WI38 (cell line): ENCODE results near the gene SOCS4.

Experiments used
- H3K4me3 ChIP-seq: 2 replicates; pipeline ENCODE4 v1.5.1; 2011; ENCODE audit warnings: low read depth, mild to moderate bottlenecking, control low read depth, low read length
- TF ChIP-seq, protein P1 (sequence below): IDR thresholded peaks from 2 replicates; pipeline ENCODE4 v1.5.1; 2012; ENCODE audit warnings: low read depth, mild to moderate bottlenecking, control low read depth, low read length

The SOCS4 gene, protein sequence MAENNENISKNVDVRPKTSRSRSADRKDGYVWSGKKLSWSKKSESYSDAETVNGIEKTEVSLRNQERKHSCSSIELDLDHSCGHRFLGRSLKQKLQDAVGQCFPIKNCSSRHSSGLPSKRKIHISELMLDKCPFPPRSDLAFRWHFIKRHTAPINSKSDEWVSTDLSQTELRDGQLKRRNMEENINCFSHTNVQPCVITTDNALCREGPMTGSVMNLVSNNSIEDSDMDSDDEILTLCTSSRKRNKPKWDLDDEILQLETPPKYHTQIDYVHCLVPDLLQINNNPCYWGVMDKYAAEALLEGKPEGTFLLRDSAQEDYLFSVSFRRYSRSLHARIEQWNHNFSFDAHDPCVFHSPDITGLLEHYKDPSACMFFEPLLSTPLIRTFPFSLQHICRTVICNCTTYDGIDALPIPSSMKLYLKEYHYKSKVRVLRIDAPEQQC

DNA sequence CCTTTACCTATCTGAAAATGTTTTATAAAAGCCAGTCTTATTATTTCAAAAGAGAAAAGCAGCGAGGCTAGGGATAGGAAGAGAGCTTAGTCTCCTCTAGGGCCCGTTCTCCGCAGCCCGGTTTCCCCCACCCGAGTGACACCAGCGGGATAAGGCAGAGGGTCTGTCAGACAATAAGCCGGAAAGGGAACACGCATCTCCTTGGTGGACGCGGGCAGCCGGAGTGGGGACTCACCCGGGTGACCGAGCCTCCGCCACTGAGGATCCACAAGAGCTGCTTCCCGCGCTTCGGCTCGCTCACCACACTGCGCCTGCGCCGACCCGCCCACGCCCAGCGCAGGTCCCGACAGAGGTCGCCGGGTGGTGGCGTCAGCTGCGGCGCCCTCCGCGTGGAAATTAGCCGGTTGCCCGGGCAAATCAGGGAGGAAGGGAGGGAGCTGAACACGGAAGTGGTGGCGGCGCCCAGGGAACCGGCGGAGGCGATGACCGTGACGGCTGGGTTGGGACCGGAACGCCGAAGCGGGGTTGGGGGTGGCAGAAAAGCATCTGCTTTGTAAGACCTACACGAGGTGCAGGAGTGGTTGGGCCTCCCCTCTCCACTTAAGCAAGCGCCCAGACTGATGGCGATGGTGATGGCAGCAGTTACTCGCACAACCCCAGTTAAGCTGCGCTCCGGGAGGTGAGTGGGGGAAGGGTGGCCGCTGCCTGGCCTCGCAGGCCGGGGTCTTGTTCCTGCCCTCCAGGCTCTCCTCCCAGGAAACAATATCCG, at the start of gene SOCS4, which contains the start of gene WDHD1:
Gene SOCS4, plus strand, starts transcription at position 444 of the 769 bp plus-strand sequence. CDS start 15,806 bp downstream, outside the sequence.
Gene WDHD1, minus strand, starts transcription at position 307 of the 769 bp plus-strand sequence. CDS start 312 bp downstream, outside the sequence.
- H3K4me3 ChIP-seq: peak within 1 kb of the TSS; percentile 84
- TF ChIP-seq, protein P1, sequence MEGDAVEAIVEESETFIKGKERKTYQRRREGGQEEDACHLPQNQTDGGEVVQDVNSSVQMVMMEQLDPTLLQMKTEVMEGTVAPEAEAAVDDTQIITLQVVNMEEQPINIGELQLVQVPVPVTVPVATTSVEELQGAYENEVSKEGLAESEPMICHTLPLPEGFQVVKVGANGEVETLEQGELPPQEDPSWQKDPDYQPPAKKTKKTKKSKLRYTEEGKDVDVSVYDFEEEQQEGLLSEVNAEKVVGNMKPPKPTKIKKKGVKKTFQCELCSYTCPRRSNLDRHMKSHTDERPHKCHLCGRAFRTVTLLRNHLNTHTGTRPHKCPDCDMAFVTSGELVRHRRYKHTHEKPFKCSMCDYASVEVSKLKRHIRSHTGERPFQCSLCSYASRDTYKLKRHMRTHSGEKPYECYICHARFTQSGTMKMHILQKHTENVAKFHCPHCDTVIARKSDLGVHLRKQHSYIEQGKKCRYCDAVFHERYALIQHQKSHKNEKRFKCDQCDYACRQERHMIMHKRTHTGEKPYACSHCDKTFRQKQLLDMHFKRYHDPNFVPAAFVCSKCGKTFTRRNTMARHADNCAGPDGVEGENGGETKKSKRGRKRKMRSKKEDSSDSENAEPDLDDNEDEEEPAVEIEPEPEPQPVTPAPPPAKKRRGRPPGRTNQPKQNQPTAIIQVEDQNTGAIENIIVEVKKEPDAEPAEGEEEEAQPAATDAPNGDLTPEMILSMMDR: no peak

DNA sequence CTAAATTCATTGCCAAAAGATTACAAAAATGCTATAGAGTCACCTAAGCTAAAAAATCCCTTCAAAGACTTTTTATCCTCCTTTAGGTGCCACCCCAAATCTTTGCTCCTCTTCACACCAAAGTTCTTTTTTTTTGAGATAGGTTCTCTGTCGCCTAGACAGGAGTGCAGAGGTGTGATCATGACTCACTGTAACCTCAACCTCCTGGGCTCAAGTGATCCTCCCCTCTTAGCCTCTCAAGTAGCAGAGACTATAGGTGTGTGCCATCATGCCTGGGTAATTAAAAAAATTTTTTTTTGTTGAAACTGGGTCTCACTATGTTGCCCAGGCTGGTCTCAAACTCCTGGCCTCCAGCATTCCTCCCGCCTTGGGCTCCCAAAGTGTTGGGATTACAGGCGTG, 48.0 kb upstream of the SOCS4 start:
- H3K4me3 ChIP-seq: no peak overlapping the region
- TF ChIP-seq, protein P1: no peak

DNA sequence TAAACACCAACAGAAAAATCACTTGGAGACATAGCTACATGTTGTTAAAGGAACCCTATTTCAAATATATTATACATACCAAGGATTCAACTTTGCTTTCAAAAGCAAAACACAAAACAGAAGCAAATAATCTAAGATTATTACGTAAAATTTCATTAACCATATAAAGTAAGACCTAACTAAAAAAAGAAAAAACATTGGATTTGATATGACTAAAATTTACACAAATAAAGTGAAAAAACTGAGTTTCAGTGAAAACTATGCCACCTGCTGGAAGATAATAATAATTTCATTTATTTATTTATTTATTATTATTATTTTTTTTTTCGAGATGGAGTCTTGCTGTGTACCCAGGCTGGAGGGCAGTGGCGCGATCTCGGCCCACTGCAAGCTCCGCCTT, 45.3 kb upstream of the SOCS4 start:
- TF ChIP-seq, protein P1: no peak
- no peak overlapping the region for H3K4me3 ChIP-seq

DNA sequence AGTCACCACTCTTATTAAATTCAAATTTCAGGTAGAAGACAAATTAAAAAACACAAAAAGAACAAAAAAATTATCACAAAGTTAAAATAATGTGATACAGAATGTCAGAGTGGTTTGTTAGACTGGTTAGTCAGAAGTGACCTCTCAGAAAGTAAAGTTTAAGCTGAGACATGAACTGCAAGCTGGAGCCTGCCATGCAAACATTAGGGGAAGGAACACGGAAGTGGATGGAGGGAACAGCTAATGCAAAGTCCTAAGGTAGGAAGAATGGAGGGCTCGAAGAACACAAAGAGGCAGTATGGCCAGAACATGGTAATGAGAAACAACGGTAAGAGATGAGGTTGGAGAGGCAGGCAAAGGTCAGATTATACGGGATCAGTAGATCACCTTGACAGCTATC, 41.9 kb upstream of the SOCS4 start:
- TF ChIP-seq, protein P1: no peak
- no peak overlapping the region for H3K4me3 ChIP-seq

DNA sequence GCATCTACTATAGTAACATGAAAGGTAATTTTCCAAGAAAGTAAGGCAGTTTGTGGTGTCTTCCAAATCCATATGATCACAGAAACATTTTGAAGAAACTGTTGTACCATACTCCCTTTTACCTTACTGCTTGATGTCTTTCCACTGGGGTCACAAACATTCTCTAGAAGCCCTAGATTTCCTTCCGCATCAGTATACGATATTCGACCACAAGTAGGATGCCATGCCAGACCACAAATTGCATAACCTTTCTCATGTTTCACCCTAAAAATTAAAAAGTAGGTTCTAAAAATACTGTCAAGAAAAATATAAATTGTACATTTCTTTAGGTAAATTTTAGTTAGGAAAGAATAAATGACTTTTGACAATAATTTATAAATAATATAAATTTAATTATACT, 26.7 kb upstream of the SOCS4 start:
- TF ChIP-seq, protein P1: no peak
- H3K4me3 ChIP-seq: no peak overlapping the region

DNA sequence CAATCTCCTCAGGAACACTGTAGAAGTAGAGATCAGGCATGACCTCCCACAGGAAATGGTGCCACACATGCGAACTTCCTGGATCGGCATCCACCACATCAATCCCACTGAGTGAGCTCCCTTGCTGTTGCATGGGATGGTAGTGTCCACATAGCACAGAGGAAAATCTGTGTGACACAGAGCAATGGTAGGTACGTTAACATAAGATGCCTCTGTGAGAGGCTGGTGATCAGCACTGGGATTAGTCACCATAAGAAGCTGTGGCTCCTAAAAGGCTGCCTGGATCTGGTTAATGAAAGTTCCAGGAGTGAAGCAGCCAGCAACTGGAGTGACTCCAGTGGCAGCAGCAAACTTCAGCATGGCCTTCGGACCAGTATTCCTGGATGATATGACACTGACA, 22.0 kb upstream of the SOCS4 start:
- no peak overlapping the region for H3K4me3 ChIP-seq
- TF ChIP-seq, protein P1: no peak

DNA sequence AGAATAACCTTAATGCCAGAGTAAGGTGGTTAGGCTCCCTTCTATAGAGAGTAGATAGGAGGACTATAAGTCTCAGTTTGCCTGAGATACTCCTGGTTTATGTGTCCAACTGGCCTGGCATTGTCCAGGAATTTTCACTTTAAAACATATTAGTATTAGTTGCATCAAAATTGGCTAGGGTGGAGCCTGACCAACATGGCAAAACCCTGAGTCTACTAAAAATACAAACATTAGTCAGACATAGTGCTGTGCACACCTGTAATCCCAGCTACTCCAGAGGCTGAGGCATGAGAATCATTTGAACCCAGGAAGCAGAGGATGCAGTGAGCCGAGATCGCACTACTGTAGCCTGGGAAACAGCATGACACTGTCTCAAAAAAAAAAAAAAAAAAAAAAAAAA, 12.0 kb upstream of the SOCS4 start:
- TF ChIP-seq, protein P1: no peak
- H3K4me3 ChIP-seq: no peak overlapping the region
